ENCODE data around the gene USP2. TPM values are rescaled to one million over a fixed set of nuclear protein-coding genes. Genes with fewer than 3 reads are reported as not detected.
A peak's percentile ranks its signal among the peaks of the same experiment; 100 is the strongest.

USP2 gene
- total RNA-seq, 1 experiment from 2014 or later, result 5.7 TPM

DNA sequence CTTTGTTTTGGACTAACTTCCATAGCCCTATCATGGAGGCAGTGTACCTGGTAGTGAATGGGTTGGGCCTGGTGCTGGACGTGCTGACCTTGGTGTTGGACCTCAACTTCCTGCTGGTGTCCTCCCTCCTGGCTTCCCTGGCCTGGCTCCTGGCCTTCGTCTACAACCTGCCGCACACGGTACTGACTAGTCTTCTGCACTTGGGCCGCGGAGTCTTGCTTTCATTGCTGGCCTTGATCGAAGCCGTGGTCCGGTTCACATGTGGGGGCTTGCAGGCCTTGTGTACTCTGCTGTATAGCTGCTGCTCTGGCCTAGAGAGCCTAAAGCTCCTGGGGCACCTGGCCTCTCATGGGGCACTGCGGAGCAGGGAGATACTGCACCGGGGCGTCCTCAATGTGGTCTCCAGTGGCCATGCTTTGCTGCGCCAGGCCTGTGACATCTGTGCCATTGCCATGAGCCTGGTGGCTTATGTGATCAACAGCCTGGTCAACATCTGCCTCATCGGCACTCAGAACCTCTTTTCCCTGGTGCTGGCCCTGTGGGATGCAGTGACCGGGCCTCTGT, 46.3 kb downstream of the USP2 start:
- peak overlapping the region; percentile 4 for H3K56ac ChIP-seq (ENCODE audit: insufficient read length, low read depth, low read length)
- peaks cover 20% of the 10 kb centered on the region for H3K23me2 ChIP-seq (ENCODE audit: insufficient read length, low read depth, low read length, poor library complexity, severe bottlenecking)

More for the DNA sequence above, 46.3 kb downstream of the USP2 start:
- TF ChIP-seq, protein P1, sequence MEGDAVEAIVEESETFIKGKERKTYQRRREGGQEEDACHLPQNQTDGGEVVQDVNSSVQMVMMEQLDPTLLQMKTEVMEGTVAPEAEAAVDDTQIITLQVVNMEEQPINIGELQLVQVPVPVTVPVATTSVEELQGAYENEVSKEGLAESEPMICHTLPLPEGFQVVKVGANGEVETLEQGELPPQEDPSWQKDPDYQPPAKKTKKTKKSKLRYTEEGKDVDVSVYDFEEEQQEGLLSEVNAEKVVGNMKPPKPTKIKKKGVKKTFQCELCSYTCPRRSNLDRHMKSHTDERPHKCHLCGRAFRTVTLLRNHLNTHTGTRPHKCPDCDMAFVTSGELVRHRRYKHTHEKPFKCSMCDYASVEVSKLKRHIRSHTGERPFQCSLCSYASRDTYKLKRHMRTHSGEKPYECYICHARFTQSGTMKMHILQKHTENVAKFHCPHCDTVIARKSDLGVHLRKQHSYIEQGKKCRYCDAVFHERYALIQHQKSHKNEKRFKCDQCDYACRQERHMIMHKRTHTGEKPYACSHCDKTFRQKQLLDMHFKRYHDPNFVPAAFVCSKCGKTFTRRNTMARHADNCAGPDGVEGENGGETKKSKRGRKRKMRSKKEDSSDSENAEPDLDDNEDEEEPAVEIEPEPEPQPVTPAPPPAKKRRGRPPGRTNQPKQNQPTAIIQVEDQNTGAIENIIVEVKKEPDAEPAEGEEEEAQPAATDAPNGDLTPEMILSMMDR (conservative IDR thresholded peaks at IDR 0.05), result no peak
- Mint-ChIP-seq H3K4me3 (peak overlapping the region; percentile 99), H3K9me3 (no peaks in the 10 kb centered on the region; a peak in 1 of 5 replicates), H3K27ac (peak overlapping the region; percentile 99 to 100 (median 100)), H3K4me1 (peaks cover 46 to 72% of the 10 kb centered on the region in 2 experiments), H3K36me3 (ENCODE audit: insufficient read depth in 1 of 3, low read depth in 3 of 3) (peaks cover 13 to 18% (median 15%) of the 10 kb centered on the region in 3 experiments), H3K27me3 (ENCODE audit: low read depth) (peaks cover 12% of the 10 kb centered on the region)
- no peaks in the 10 kb centered on the region for H3K9me3 ChIP-seq (ENCODE audit: control insufficient read depth, low read depth, low read length)
- H3K27me3 ChIP-seq (ENCODE audit: insufficient read depth, low read length), result peaks cover 6% of the 10 kb centered on the region
- no peak overlapping the region for H4K8ac ChIP-seq (replicated peaks; ENCODE audit: insufficient read length, low read depth, low read length)
- H3K4me1 ChIP-seq (ENCODE audit: insufficient read depth, low read length), result no peaks in the 10 kb centered on the region; the same call in 1 of the 2 replicates
- H2AFZ ChIP-seq (ENCODE audit: low read length), result no peak overlapping the region
- H3K23ac ChIP-seq (ENCODE audit: insufficient read length, low read depth, low read length), result no peak overlapping the region
- peaks cover 13% of the 10 kb centered on the region; the same call in 1 of the 2 replicates for H3K79me2 ChIP-seq (ENCODE audit: insufficient read depth, low read length)
- no peak overlapping the region for H4K5ac ChIP-seq (ENCODE audit: insufficient read length, low read depth, low read length)
- H3K4ac ChIP-seq (ENCODE audit: low read depth, low read length), result peak overlapping the region; percentile 1; the same call in 1 of the 2 replicates
- no peak for DNase-seq
- no peak overlapping the region for H2BK120ac ChIP-seq (ENCODE audit: low read depth, low read length, poor library complexity, severe bottlenecking)
- no peaks in the 10 kb centered on the region for H4K20me1 ChIP-seq (ENCODE audit: control insufficient read depth, insufficient read depth, insufficient read length)
- H3K4me2 ChIP-seq (ENCODE audit: insufficient read depth, insufficient read length, low read length), result peak overlapping the region; percentile 97
- H3T11ph ChIP-seq (ENCODE audit: low read length), result no peak overlapping the region
- no peak overlapping the region for H2AK5ac ChIP-seq (ENCODE audit: insufficient read length, low read length)
- H2BK12ac ChIP-seq (ENCODE audit: insufficient read length, low read depth, low read length), result no peak overlapping the region
- H2BK20ac ChIP-seq (ENCODE audit: low read depth, low read length, poor library complexity, severe bottlenecking), result no peak overlapping the region
- WGBS (ENCODE audit: extremely low coverage, insufficient read length, low lambda C conversion rate), result no CpG with 5 or more reads among the region's 15 CpGs
- H3K18ac ChIP-seq (ENCODE audit: insufficient read length, low read depth, low read length), result no peak overlapping the region
- peaks cover 9% of the 10 kb centered on the region for H3K79me1 ChIP-seq (ENCODE audit: insufficient read depth, low read depth, low read length, poor library complexity, severe bottlenecking)
- H4K91ac ChIP-seq (ENCODE audit: insufficient read length, low read depth, low read length), result peak overlapping the region; percentile 48
- no peak overlapping the region for H3K27ac ChIP-seq (ENCODE audit: insufficient read length, low read depth, low read length)
- H2BK15ac ChIP-seq (ENCODE audit: low read depth, low read length), result no peak overlapping the region
- peak overlapping the region; percentile 88; the same call in 1 of the 2 replicates for H3K14ac ChIP-seq (ENCODE audit: insufficient read depth, low read length)
- H2BK5ac ChIP-seq (ENCODE audit: insufficient read length, low read length), result no peak overlapping the region
- peak overlapping the region; percentile 97 for H3K9ac ChIP-seq (ENCODE audit: extremely low read depth, insufficient read length, low read length)
